Smooth muscle cell (in vitro differentiated cells): ENCODE data around the gene MRPL33. TPM values are rescaled to one million over a fixed set of nuclear protein-coding genes. Genes with fewer than 3 reads are reported as not detected.

Source experiments
- DNase-seq: peaks from one replicate; lab custom pipeline; 2025; ENCODE audit not compliant: unreplicated experiment; lab: John Stamatoyannopoulos, UW
- H2AFZ ChIP-seq: fragments of 200-600 bp; sonication (generic); 2 replicates; pipeline ENCODE4 v1.6.0; 2016; ENCODE audit warnings: antibody characterized with exemption, low read depth, mild to moderate bottlenecking
- H3F3A ChIP-seq: fragments of 200-600 bp; sonication (generic); 2 replicates; pipeline ENCODE4 v1.6.0; 2017; ENCODE audit warnings: antibody characterized with exemption, low read depth
- H3K27ac ChIP-seq: fragments of 200-600 bp; sonication (generic); 2 replicates; pipeline ENCODE4 v1.5.1; 2016; ENCODE audit warnings: low read depth, mild to moderate bottlenecking
- H3K27me3 ChIP-seq: fragments of 200-600 bp; sonication (generic); 2 replicates; pipeline ENCODE4 v1.6.1; 2016; ENCODE audit warnings: low read depth, mild to moderate bottlenecking
- H3K36me3 ChIP-seq: fragments of 200-600 bp; sonication (generic); 2 replicates; pipeline ENCODE4 v1.5.1; 2016; ENCODE audit warnings: low read depth
- H3K4me1 ChIP-seq: fragments of 200-600 bp; sonication (generic); 2 replicates; pipeline ENCODE4 v1.5.1; 2016; ENCODE audit warnings: low read depth
- H3K4me2 ChIP-seq: fragments of 200-600 bp; sonication (generic); 2 replicates; pipeline ENCODE4 v1.6.0; 2016; ENCODE audit warnings: mild to moderate bottlenecking
- H3K4me3 ChIP-seq: fragments of 200-600 bp; sonication (generic); 2 replicates; pipeline ENCODE4 v1.5.1; 2016; ENCODE audit warnings: mild to moderate bottlenecking
- H3K79me2 ChIP-seq: fragments of 200-600 bp; sonication (generic); 2 replicates; pipeline ENCODE4 v1.6.0; 2016; ENCODE audit warnings: low read depth, mild to moderate bottlenecking
- H3K9ac ChIP-seq: fragments of 200-600 bp; sonication (generic); 2 replicates; pipeline ENCODE4 v1.6.0; 2016; ENCODE audit warnings: low read depth
- H3K9me3 ChIP-seq: fragments of 200-600 bp; sonication (generic); replicated peaks from 2 replicates; pipeline ENCODE4 v1.5.1; 2016; ENCODE audit warnings: low read depth
- H4K20me1 ChIP-seq: fragments of 200-600 bp; sonication (generic); 2 replicates; pipeline ENCODE4 v1.6.0; 2016; ENCODE audit warnings: low read depth
- WGBS: methylation state at CpG from one replicate; pipeline ENCODE4 v1.1.7; 2016; ENCODE audit warnings: low lambda C conversion rate; 5-methylcytosine and 5-hydroxymethylcytosine counted together
- polyA plus RNA-seq: library from polyadenylated mRNA; unstranded; fragments of >200 nt; fragmentation: Nextera tagmentation; extraction: Ambion mirVana; gene quantifications from 2 replicates; pipeline ENCODE4 v1.2.1, GENCODE V29; 2016
- total RNA-seq: library from RNA; depleted of rRNA; stranded (reverse); fragments of >200 nt; gene quantifications from 2 replicates; pipeline ENCODE4 v1.2.3, GENCODE V29; 2014
- TF ChIP-seq, protein P1 (sequence below): fragments of 200-600 bp; sonication (generic); IDR thresholded peaks from 2 replicates; pipeline ENCODE4 v1.5.1; 2017; ENCODE audit warnings: borderline replicate concordance, mild to moderate bottlenecking, antibody characterized with exemption; ENCODE audit not compliant: insufficient read depth, poor library complexity, severe bottlenecking

MRPL33 gene
- total and polyA plus RNA-seq, 2 experiments from 2014 or later, result 94.5 to 193 TPM

DNA sequence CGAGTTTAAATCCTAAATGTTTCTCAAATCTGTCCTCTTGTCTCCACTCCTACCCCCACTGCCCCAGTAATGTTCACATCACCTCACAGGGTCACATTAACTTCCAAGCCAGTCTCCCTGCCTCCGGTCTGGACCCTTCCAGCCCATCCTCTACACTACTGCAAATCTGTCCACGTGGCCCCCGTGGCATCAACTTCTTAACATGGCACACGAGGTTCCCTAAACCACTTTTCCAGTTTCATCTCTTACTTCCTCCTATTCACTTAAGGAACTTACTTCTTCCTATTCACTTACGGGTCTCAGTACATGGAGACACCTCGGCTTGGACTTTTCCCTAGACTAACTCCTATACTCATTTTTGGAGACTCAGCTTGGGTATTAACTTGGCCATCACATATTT, 27.0 kb downstream of the MRPL33 start:
- WGBS, result 97% methylated on average over 7 of the region's 7 CpGs
- no peaks in the 10 kb centered on the region for H3K4me1 ChIP-seq
- no peaks in the 10 kb centered on the region for H3K27me3 ChIP-seq
- no peaks in the 10 kb centered on the region for H4K20me1 ChIP-seq
- peak overlapping the region; percentile 36 for H3K4me2 ChIP-seq
- peak overlapping the region; percentile 93 for H3K27ac ChIP-seq
- H3F3A ChIP-seq, result peaks cover 10% of the 10 kb centered on the region
- DNase-seq, result no peak
- no peaks in the 10 kb centered on the region for H3K79me2 ChIP-seq
- no peak overlapping the region for H3K4me3 ChIP-seq
- H3K9ac ChIP-seq, result peak overlapping the region; percentile 75
- TF ChIP-seq, protein P1, sequence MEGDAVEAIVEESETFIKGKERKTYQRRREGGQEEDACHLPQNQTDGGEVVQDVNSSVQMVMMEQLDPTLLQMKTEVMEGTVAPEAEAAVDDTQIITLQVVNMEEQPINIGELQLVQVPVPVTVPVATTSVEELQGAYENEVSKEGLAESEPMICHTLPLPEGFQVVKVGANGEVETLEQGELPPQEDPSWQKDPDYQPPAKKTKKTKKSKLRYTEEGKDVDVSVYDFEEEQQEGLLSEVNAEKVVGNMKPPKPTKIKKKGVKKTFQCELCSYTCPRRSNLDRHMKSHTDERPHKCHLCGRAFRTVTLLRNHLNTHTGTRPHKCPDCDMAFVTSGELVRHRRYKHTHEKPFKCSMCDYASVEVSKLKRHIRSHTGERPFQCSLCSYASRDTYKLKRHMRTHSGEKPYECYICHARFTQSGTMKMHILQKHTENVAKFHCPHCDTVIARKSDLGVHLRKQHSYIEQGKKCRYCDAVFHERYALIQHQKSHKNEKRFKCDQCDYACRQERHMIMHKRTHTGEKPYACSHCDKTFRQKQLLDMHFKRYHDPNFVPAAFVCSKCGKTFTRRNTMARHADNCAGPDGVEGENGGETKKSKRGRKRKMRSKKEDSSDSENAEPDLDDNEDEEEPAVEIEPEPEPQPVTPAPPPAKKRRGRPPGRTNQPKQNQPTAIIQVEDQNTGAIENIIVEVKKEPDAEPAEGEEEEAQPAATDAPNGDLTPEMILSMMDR, result no peak
- no peaks in the 10 kb centered on the region for H3K36me3 ChIP-seq
- no peak overlapping the region for H2AFZ ChIP-seq
- no peaks in the 10 kb centered on the region for H3K9me3 ChIP-seq

DNA sequence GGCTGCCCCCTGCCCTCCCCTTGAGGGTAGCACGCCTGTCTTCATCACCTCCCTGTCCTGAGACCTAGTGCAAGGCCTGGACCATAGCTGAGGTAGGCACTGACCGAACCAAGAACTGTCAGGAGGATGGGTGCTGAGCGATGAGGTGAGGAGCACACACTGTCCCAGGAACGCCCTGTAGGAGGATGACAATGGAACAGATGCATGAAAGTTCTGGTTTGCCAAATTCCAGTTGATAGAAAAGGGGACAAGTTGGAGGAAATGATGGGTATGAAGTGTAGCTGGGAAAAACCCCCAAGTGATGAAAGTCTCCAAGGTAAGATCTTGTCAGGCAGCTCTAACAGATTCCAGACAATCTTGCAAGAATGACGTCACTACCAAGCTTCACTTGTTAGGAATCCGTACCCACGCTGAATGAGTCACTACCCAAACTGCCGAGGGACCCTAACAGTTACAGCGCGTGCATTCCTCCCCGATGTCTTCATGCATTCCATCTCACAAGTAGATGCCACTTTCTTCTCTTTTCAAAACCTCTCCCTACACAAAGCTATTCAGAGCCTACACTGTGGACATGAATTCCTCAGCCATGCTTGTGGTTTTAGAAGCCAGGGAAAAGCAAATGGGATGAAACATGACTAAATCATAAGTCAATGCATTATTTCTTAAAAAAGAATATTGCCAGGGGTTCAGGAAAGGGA, 27.6 kb downstream of the MRPL33 start:
- no peaks in the 10 kb centered on the region for H3K27me3 ChIP-seq
- H3F3A ChIP-seq, result peaks cover 10% of the 10 kb centered on the region
- peak overlapping the region; percentile 75 for H3K9ac ChIP-seq
- H3K4me3 ChIP-seq, result no peak overlapping the region
- no peaks in the 10 kb centered on the region for H3K4me1 ChIP-seq
- no peak for DNase-seq
- H3K36me3 ChIP-seq, result no peaks in the 10 kb centered on the region
- H2AFZ ChIP-seq, result no peak overlapping the region
- H4K20me1 ChIP-seq, result no peaks in the 10 kb centered on the region
- TF ChIP-seq, protein P1, result no peak
- 30% methylated on average over 11 of the region's 11 CpGs for WGBS
- peak overlapping the region; percentile 36 for H3K4me2 ChIP-seq
- no peaks in the 10 kb centered on the region for H3K79me2 ChIP-seq
- H3K27ac ChIP-seq, result peak overlapping the region; percentile 93
- H3K9me3 ChIP-seq, result no peaks in the 10 kb centered on the region

DNA sequence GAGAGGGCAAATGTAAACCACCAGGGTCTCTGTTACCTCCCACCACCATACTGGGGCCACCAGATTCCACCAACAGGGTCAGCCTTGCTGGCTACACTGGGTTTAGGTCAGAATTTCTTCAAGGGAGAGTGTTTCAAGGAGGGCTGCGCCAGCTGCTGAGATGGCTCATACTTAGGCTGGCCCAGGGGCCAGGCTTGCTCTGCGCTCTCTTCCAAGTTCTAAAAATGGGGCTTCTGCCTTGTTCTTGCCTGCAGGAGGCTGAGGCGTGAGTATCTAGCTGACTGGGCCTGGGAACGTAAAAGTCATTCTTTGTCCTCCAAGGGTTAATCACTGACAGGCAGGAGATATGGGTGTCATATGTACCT, 28.1 kb downstream of the MRPL33 start:
- WGBS, result 63% methylated on average over 4 of the region's 4 CpGs
- no peaks in the 10 kb centered on the region for H3K9me3 ChIP-seq
- DNase-seq, result no peak
- peak overlapping the region; percentile 67 for H3K9ac ChIP-seq
- peaks cover 10% of the 10 kb centered on the region for H3F3A ChIP-seq
- no peaks in the 10 kb centered on the region for H4K20me1 ChIP-seq
- H2AFZ ChIP-seq, result no peak overlapping the region
- no peak overlapping the region for H3K4me3 ChIP-seq
- H3K79me2 ChIP-seq, result no peaks in the 10 kb centered on the region
- H3K4me2 ChIP-seq, result peak overlapping the region; percentile 22
- peak overlapping the region; percentile 92 for H3K27ac ChIP-seq
- no peaks in the 10 kb centered on the region for H3K27me3 ChIP-seq
- no peaks in the 10 kb centered on the region for H3K4me1 ChIP-seq
- TF ChIP-seq, protein P1, result no peak
- H3K36me3 ChIP-seq, result no peaks in the 10 kb centered on the region

DNA sequence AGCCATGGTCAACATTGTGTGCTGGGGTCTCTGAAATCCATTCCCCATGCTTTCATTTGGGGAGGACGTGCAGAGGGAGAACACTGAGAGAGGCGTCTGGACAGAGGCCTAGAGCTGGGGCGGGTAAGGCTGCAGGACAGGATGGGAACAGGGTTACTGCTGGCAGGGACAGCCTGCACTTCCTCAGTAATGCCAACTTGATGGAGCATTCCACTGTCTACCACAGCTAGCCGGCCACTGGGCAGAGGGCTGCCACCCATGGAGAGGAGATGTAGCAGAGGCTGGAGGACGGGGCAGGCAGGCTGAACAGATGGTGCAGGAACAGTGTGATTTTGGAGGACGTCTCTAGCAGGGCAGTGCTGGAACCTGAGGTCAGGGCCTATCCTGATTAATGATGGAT, 29.3 kb downstream of the MRPL33 start:
- H3K9ac ChIP-seq, result no peak overlapping the region
- H3K79me2 ChIP-seq, result no peaks in the 10 kb centered on the region
- no peak overlapping the region for H3K27ac ChIP-seq
- H3K9me3 ChIP-seq, result no peaks in the 10 kb centered on the region
- TF ChIP-seq, protein P1, result no peak
- DNase-seq, result no peak
- no peaks in the 10 kb centered on the region for H3K4me1 ChIP-seq
- no peak overlapping the region for H3K4me2 ChIP-seq
- no peaks in the 10 kb centered on the region for H4K20me1 ChIP-seq
- H3K4me3 ChIP-seq, result no peak overlapping the region
- no peak overlapping the region for H2AFZ ChIP-seq
- 98% methylated on average over 6 of the region's 6 CpGs for whole genome bisulfite sequencing
- no peaks in the 10 kb centered on the region for H3K27me3 ChIP-seq
- H3K36me3 ChIP-seq, result no peaks in the 10 kb centered on the region
- H3F3A ChIP-seq, result peaks cover 10% of the 10 kb centered on the region
